HCT116 (cell line): ENCODE data around the gene UBTD1. TPM values are rescaled to one million over a fixed set of nuclear protein-coding genes. Genes with fewer than 3 reads are reported as not detected.

ENCODE experiments used
- ATAC-seq: fragments of 200-7000 bp; cut with Tn5 transposase; 2 replicates; pipeline ENCODE4 v1.9.1; 2020; ENCODE audit warnings: mild to moderate bottlenecking, moderate library complexity
- BruUV-seq: library from RNA; stranded (reverse); fragments of 400-500 nt; replicated peaks from 2 replicates; lab custom pipeline; 2021; lab: Mats Ljungman, UMichigan
- CTCF ChIA-PET: fragments of 300-600 bp; sonication (Branson Sonifier 250); formaldehyde crosslinking; loops from one replicate; lab custom pipeline; 2021; ENCODE audit warnings: antibody characterized with exemption; lab: Charles Lee
- POLR2A ChIA-PET: fragments of 300-600, 350-600 bp; sonication (Branson Sonifier 250); formaldehyde crosslinking; loops from one replicate; lab custom pipeline; 2021; ENCODE audit warnings: antibody characterized with exemption; lab: Charles Lee
- RAD21 ChIA-PET, 2 experiments: fragments of 300-600 bp; sonication (Branson Sonifier 250); formaldehyde crosslinking; loops; one replicate each; lab custom pipeline; 2023; ENCODE audit warnings: low total read pairs in 2 of 2; ENCODE audit not compliant: uncharacterized antibody in 2 of 2, unreplicated experiment in 2 of 2, low non-redundant PET in 1 of 2; lab: Charles Lee
- DNase-seq: peaks from one replicate; pipeline ENCODE4 v3.0.0-alpha.2; 2010; ENCODE audit warnings: low read depth, low spot score
- H2AFZ ChIP-seq: fragments of 200-600 bp; shearing (Covaris generic), sonication (generic); 2 replicates; pipeline ENCODE4 v1.6.1; 2017; ENCODE audit warnings: low read depth, mixed run types, mixed read lengths, antibody characterized with exemption, low read length; ENCODE audit not compliant: poor library complexity, severe bottlenecking
- H3K27ac ChIP-seq: 2 replicates; pipeline ENCODE4 v1.5.1; 2012; ENCODE audit warnings: low read depth, low read length
- H3K27me3 ChIP-seq: fragments of 200-600 bp; sonication (generic); 2 replicates; pipeline ENCODE4 v1.6.1; 2016; ENCODE audit warnings: mixed run types, low read length, mixed read lengths; ENCODE audit not compliant: insufficient read depth
- H3K36me3 ChIP-seq, 2 experiments: fragments of 200-500 bp in 1 of 2; fragments of 200-600 bp in 1 of 2; sonication (Bioruptor generic) in 1 of 2; sonication (generic) in 1 of 2; 2 replicates each; pipeline versions ENCODE4 v1.5.1 to v1.6.1; 2014 to 2016; ENCODE audit warnings: low read length in 2 of 2, inconsistent platforms in 1 of 2, mixed read lengths in 1 of 2, mixed run types in 1 of 2; ENCODE audit not compliant: insufficient read depth in 2 of 2, control insufficient read depth in 1 of 2
- H3K4me1 ChIP-seq, 2 experiments: fragments of 200-600 bp in 1 of 2; sonication (generic) in 1 of 2; 2 replicates each; pipeline versions ENCODE4 v1.5.1 to v1.6.1; 2012 to 2017; ENCODE audit warnings: low read length in 2 of 2, inconsistent platforms in 1 of 2, mild to moderate bottlenecking in 1 of 2, mixed read lengths in 1 of 2, mixed run types in 1 of 2, moderate library complexity in 1 of 2; ENCODE audit not compliant: insufficient read depth in 2 of 2, control insufficient read depth in 1 of 2
- H3K4me2 ChIP-seq: fragments of 200-600 bp; sonication (generic); 2 replicates; pipeline ENCODE4 v1.6.1; 2017; ENCODE audit warnings: mixed run types, low read length, mixed read lengths
- H3K4me3 ChIP-seq, 2 experiments: fragments of 200-600 bp in 1 of 2; sonication (generic) in 1 of 2; replicated peaks in 1 of 2; 2 replicates each; pipeline ENCODE4 v1.5.1; 2011 to 2016; ENCODE audit warnings: low read length in 2 of 2, control low read depth in 1 of 2, low read depth in 1 of 2, mild to moderate bottlenecking in 1 of 2, mixed read lengths in 1 of 2, mixed run types in 1 of 2
- H3K79me2 ChIP-seq: fragments of 200-600 bp; sonication (generic); 2 replicates; pipeline ENCODE4 v1.6.1; 2017; ENCODE audit warnings: mild to moderate bottlenecking, mixed run types, low read length, moderate library complexity, mixed read lengths; ENCODE audit not compliant: insufficient read depth
- H3K9ac ChIP-seq: fragments of 200-600 bp; sonication (generic); 2 replicates; pipeline ENCODE4 v1.6.1; 2016; ENCODE audit warnings: low read length, mixed read lengths
- H3K9me2 ChIP-seq: fragments of 200-600 bp; sonication (generic), shearing (Covaris generic); 2 replicates; pipeline ENCODE4 v1.6.1; 2017; ENCODE audit warnings: mixed run types, mild to moderate bottlenecking, moderate library complexity; ENCODE audit not compliant: insufficient read depth
- H3K9me3 ChIP-seq, 2 experiments: fragments of 200-500 bp in 1 of 2; fragments of 200-600 bp in 1 of 2; sonication (Bioruptor generic) in 1 of 2; sonication (generic) in 1 of 2; 2 replicates each; pipeline ENCODE4 v1.6.1; 2014 to 2017; ENCODE audit warnings: low read length in 2 of 2, mixed read lengths in 2 of 2, inconsistent platforms in 1 of 2, low read depth in 1 of 2, mild to moderate bottlenecking in 1 of 2, mixed run types in 1 of 2, moderate library complexity in 1 of 2; ENCODE audit not compliant: control insufficient read depth in 1 of 2, insufficient read depth in 1 of 2
- H4K20me1 ChIP-seq: fragments of 200-600 bp; sonication (generic), shearing (Covaris generic); 2 replicates; pipeline ENCODE4 v1.6.1; 2017; ENCODE audit warnings: mixed run types, mild to moderate bottlenecking, moderate library complexity; ENCODE audit not compliant: insufficient read depth
- ATF3 ChIP-seq: IDR thresholded peaks from 2 replicates; pipeline ENCODE4 v1.6.1; 2012
- CEBPB ChIP-seq: IDR thresholded peaks from 2 replicates; pipeline ENCODE4 v1.6.1; 2012; ENCODE audit warnings: low read depth
- EGR1 ChIP-seq: IDR thresholded peaks from 2 replicates; pipeline ENCODE4 v1.6.1; 2012; ENCODE audit warnings: low read depth
- EZH2 ChIP-seq: fragments of 200-600 bp; sonication (generic); IDR thresholded peaks from 2 replicates; pipeline ENCODE4 v1.6.1; 2017; ENCODE audit warnings: antibody characterized with exemption, mixed run types
- REST ChIP-seq: IDR thresholded peaks from 2 replicates; pipeline ENCODE4 v1.6.1; 2012; ENCODE audit warnings: low read depth
- SRF ChIP-seq: IDR thresholded peaks from 2 replicates; pipeline ENCODE4 v1.6.1; 2012; ENCODE audit warnings: low read depth
- TCF7L2 ChIP-seq: IDR thresholded peaks from 2 replicates; pipeline ENCODE4 v1.7.0; 2011; ENCODE audit warnings: borderline replicate concordance, inconsistent platforms; ENCODE audit not compliant: insufficient read depth, insufficient read length; ENCODE audit errors: extremely low read depth
- YY1 ChIP-seq: IDR thresholded peaks from 2 replicates; pipeline ENCODE4 v1.6.1; 2011; ENCODE audit warnings: low read length, low read depth, moderate library complexity, mild to moderate bottlenecking; ENCODE audit not compliant: insufficient replicate concordance; ENCODE audit errors: extremely low read depth
- ZBTB33 ChIP-seq: IDR thresholded peaks from 2 replicates; pipeline ENCODE4 v1.6.1; 2011; ENCODE audit warnings: mild to moderate bottlenecking, low read length, moderate library complexity; ENCODE audit not compliant: insufficient replicate concordance; ENCODE audit errors: extremely low read depth
- intact Hi-C: fragments of 100-400 bp; cut with micrococcal nuclease; formaldehyde crosslinking; loops from 2 replicates; pipeline ENCODE4 v1.10.0; 2022
- total RNA-seq: library from RNA; stranded (reverse); gene quantifications from one replicate; pipeline ENCODE4 v1.2.1, GENCODE V29; 2021; ENCODE audit not compliant: unreplicated experiment

Gene UBTD1
- total RNA-seq, 1 experiment from 2014 or later, result 12.8 TPM

- no peaks in the 10 kb centered on the region for H3K9me3 ChIP-seq
- peaks cover 30 to 36% of the 10 kb centered on the region in 2 experiments for H3K4me1 ChIP-seq
- no peak overlapping the region for H3K27ac ChIP-seq
- H3K27me3 ChIP-seq, result no peaks in the 10 kb centered on the region
- CTCF ChIA-PET, result no interaction called here
- H4K20me1 ChIP-seq, result no peaks in the 10 kb centered on the region
- RAD21 ChIA-PET, result no interaction called here
- POLR2A ChIA-PET, result no interaction called here
- H3K4me3 ChIP-seq, result no peak overlapping the region
- H2AFZ ChIP-seq, result no peak overlapping the region
- no TSS peak for BruUV-seq
- H3K79me2 ChIP-seq, result no peaks in the 10 kb centered on the region
- no peak for ATAC-seq
- no peaks in the 10 kb centered on the region for H3K36me3 ChIP-seq
- DNase-seq, result no peak
- H3K4me2 ChIP-seq, result no peak overlapping the region
- intact Hi-C loops, result no loop called here
- no peaks in the 10 kb centered on the region for H3K9me2 ChIP-seq
- no peak overlapping the region for H3K9ac ChIP-seq
- TF ChIP-seq ZBTB33 (no peak), EZH2 (no peak), EGR1 (no peak), CEBPB (no peak), SRF (no peak), REST (no peak), YY1 (no peak), TCF7L2 (no peak), ATF3 (no peak)
Measured at GRCh38 chr10:97577701-97578100, 79.0 kb downstream of the UBTD1 start.
